Cardiac fibroblast (primary cell): ENCODE data around the gene CAMTA1.

ENCODE experiments used
- DNase-seq, 2 donors: peaks; one replicate each; pipeline versions ENCODE4 v3.0.0 to v3.0.0-alpha.2; 2010; ENCODE audit warnings: low read depth in 2 of 2
- H3K4me3 ChIP-seq, 2 donors: replicated peaks in 1 of 2; 1 replicate in 1 of 2; 2 replicates in 1 of 2; pipeline ENCODE4 v1.5.1; 2011; ENCODE audit warnings: low read depth in 2 of 2, low read length in 2 of 2, mild to moderate bottlenecking in 2 of 2, moderate library complexity in 1 of 2
- CTCF ChIP-seq: IDR thresholded peaks from one replicate; pipeline ENCODE4 v1.5.1; 2011; ENCODE audit warnings: low read depth, mild to moderate bottlenecking, low read length, inconsistent platforms

The CAMTA1 gene

GRCh38 chr1:7296968-7297367 is 511.7 kb downstream of the CAMTA1 start:
- no peak for TF ChIP-seq CTCF
- no peak for DNase-seq
- H3K4me3 ChIP-seq = no peak overlapping the region

DNA sequence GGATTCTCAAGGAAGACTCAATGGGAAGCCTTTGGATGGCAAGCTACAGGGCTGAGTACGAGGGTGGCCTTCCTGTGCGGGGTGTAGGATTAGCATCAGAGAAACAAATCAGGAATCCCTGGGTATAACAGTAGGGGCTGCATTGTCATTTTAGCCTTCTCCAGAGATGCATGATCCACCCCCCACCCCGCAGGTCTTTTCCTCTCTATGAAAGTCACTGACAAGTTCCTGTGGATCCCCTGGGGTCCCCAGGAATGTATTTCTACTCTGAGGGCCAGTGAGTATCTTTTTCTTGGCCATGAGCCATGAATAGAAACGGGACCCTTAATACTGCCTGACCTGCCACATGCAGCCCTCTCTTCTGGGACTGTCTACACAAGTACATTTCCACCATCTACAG is 512.9 kb downstream of the CAMTA1 start:
- no peak overlapping the region for H3K4me3 ChIP-seq
- DNase-seq = peak in 1 of 2 donors; percentile 19
- no peak for TF ChIP-seq CTCF

DNA sequence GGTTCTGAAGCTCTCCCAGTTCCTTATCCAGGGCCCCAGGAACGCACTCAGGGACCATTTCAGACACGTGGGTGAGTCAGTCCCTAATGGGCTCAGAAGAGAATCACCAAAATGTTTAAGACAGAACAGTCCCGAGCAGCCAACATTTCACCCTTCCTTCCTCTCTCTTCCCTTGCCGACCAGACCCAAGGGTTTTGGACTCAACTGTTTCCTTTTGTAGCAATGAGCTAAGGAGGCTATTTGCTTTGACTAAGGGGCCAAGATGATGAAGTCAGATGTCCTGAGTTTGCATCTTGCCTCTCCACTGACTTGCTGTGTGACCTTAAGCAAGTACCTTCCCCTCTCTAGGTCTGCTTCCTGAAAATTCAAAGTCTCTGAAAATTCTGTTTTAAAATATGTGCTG is 513.5 kb downstream of the CAMTA1 start:
- TF ChIP-seq CTCF = no peak
- DNase-seq = peak; percentile 43 to 85
- no peak overlapping the region for H3K4me3 ChIP-seq

- DNase-seq = peak; percentile 94 to 95
- TF ChIP-seq CTCF = no peak
- peak overlapping the region in 1 of 2 donors; percentile 13 for H3K4me3 ChIP-seq
Measured at GRCh38 chr1:7299329-7299799, 514.1 kb downstream of the CAMTA1 start.

- no peak overlapping the region for H3K4me3 ChIP-seq
- TF ChIP-seq CTCF = no peak
- DNase-seq = peak; percentile 46 to 85
Measured at GRCh38 chr1:7299994-7300393, 514.7 kb downstream of the CAMTA1 start.

DNA sequence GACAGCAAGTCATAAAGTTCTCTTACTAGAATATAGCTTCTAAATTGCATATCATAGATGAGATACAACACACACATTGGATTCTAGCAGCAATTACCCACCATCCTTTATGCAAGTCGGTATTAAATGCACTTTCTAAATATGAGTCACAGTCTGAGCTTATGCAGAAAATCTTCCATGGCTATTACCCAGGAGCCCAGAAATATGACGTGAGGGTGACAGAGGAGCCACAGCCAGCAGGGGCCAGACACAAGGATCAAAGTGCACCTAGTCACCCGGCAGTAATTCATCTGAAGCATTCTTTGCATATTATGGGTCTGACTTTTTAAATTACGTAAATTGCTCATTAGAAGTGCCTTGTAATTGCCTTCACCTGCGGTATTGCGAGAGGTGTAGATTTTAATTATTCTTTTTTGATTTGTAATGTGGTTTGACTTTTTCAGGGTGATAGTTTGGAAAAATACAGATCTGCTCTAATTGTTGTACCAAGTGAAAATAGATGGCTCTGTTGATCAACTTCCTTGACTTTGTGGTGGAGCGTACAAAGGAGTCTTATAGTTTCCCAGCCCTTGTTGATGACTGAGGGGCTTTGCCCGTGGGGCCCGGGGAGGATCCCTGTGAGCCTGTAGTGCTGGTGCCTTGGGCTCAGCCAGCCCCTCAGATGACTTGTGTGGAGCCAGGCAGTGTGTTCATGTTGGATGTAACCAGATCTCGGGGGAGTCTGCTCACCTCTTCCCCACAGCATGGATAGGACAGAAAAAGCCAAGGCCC is 515.8 kb downstream of the CAMTA1 start:
- TF ChIP-seq CTCF = no peak
- H3K4me3 ChIP-seq = no peak overlapping the region
- DNase-seq = peak; percentile 46 to 93

- TF ChIP-seq CTCF = no peak
- DNase-seq = no peak
- H3K4me3 ChIP-seq = no peak overlapping the region
Measured at GRCh38 chr1:7301664-7301981, 516.4 kb downstream of the CAMTA1 start.
